Measurements from ENCODE around the gene ABHD17C. TPM values are rescaled to one million over a fixed set of nuclear protein-coding genes. Genes with fewer than 3 reads are reported as not detected.

Gene ABHD17C
- total RNA-seq, 4 donors from 2014 or later: 7.3 to 9.5 (median 8.4) TPM

- intact Hi-C loops (cut with DNase I): no loop called here
Measured at GRCh38 chr15:80800067-80800466, 105.0 kb downstream of the ABHD17C start.

GRCh38 chr15:80801891-80802680 is 107.0 kb downstream of the ABHD17C start:
- 71 to 80% methylated on average over 8 to 10 of the region's 10 CpGs for WGBS, 2 donors
- TF ChIP-seq CTCF (IDR thresholded peaks at IDR 0.05): no peak
- TF ChIP-seq POLR2A (IDR thresholded peaks at IDR 0.05): no peak
- H3K4me1 ChIP-seq: no peaks in the 10 kb centered on the region
- DNase-seq: no peak
- no peaks in the 10 kb centered on the region for H3K36me3 ChIP-seq
- no peaks in the 10 kb centered on the region for H3K27me3 ChIP-seq
- no peak overlapping the region for H3K27ac ChIP-seq
- intact Hi-C loops (cut with DNase I): no loop called here
- H3K9me3 ChIP-seq: no peaks in the 10 kb centered on the region
- no peak overlapping the region for H3K4me3 ChIP-seq (replicated peaks in 1 of 3)

More at GRCh38 chr15:80800067-80800466, 105.0 kb downstream of the ABHD17C start:
- WGBS, 2 donors: 76 to 84% methylated on average over 5 of the region's 5 CpGs
- Histone ChIP-seq H3K36me3 (no peaks in the 10 kb centered on the region), H3K27ac (no peak overlapping the region), H3K9me3 (no peaks in the 10 kb centered on the region), H3K4me1 (no peaks in the 10 kb centered on the region), H3K27me3 (no peaks in the 10 kb centered on the region), H3K4me3 (replicated peaks in 1 of 3) (no peak overlapping the region)
- TF ChIP-seq POLR2A (IDR thresholded peaks at IDR 0.05): no peak
- TF ChIP-seq CTCF (IDR thresholded peaks at IDR 0.05): no peak
- no peak for DNase-seq

- intact Hi-C loops (cut with DNase I): no loop called here
- Histone ChIP-seq H3K27me3 (no peaks in the 10 kb centered on the region), H3K9me3 (no peaks in the 10 kb centered on the region), H3K4me1 (no peaks in the 10 kb centered on the region), H3K4me3 (replicated peaks in 1 of 3) (no peak overlapping the region), H3K36me3 (no peaks in the 10 kb centered on the region), H3K27ac (no peak overlapping the region)
- WGBS, 2 donors: 91 to 94% methylated on average over 7 of the region's 7 CpGs
- TF ChIP-seq CTCF (IDR thresholded peaks at IDR 0.05) (no peak), POLR2A (IDR thresholded peaks at IDR 0.05) (no peak)
- no peak for DNase-seq
Measured at GRCh38 chr15:80803580-80804525, 108.7 kb downstream of the ABHD17C start.

- no peak overlapping the region for H3K4me3 ChIP-seq (replicated peaks in 1 of 3)
- H3K27ac ChIP-seq: no peak overlapping the region
- no peak for DNase-seq
- H3K27me3 ChIP-seq: no peaks in the 10 kb centered on the region
- no peak for TF ChIP-seq POLR2A (IDR thresholded peaks at IDR 0.05)
- TF ChIP-seq CTCF (IDR thresholded peaks at IDR 0.05): no peak
- 47 to 51% methylated on average over 10 of the region's 10 CpGs for WGBS, 2 donors
- no peaks in the 10 kb centered on the region for H3K9me3 ChIP-seq
- intact Hi-C loops (cut with DNase I): no loop called here
- no peaks in the 10 kb centered on the region for H3K36me3 ChIP-seq
- no peaks in the 10 kb centered on the region for H3K4me1 ChIP-seq
Measured at GRCh38 chr15:80804970-80805495, 109.9 kb downstream of the ABHD17C start.

Small RNA genes lying within 50 kb of the gene (small RNA-seq; reads per million reads assigned to genes)
- gene RNU6-380P: not detected

Other genes with a start within 250 kb of the ABHD17C start
- 1 to 10 TPM in 2 of 4 donors, under 1 TPM in 2; 0.11 to 2.0 (median 0.98) TPM for gene CEMIP, start 84.1 kb downstream of the ABHD17C start, total RNA-seq

All from thyroid gland (tissue), 4 donors.